GM23248 (cell line): ENCODE results near the gene SLC39A6.

ENCODE experiments used
- EZH2 ChIP-seq: fragments of 200-600 bp; sonication (generic); IDR thresholded peaks from 2 replicates; pipeline ENCODE4 v1.6.1; 2018; ENCODE audit warnings: antibody characterized with exemption, mild to moderate bottlenecking; ENCODE audit not compliant: insufficient read depth, poor library complexity, severe bottlenecking
- EZH2phosphoT487 ChIP-seq: fragments of 200-600 bp; sonication (generic); IDR thresholded peaks from 2 replicates; pipeline ENCODE4 v1.6.1; 2018; ENCODE audit warnings: antibody characterized with exemption, moderate library complexity, mild to moderate bottlenecking, low read depth; ENCODE audit not compliant: insufficient read depth

DNA sequence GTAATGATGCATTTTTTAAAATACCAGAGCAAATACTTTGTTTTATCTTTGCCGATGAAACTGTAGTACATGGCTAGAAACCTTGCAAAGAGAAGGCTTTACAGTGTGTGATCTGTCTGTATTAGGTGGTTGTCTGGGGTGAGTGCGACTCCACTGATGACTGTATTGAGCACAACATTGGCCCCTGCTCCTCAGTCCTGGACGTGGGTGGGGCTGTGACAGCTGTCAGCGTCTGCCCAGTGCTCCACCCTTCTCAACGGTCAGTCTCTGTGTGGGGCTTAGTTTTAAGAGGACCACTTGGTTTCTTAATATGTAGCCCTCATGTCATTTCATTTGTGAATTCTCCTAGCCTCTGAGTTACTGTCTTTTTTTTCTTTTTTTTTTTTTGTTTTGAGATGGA, 40.8 kb upstream of the SLC39A6 start:
- TF ChIP-seq EZH2 (no peak), EZH2phosphoT487 (no peak)
